HUES6 (cell line): ENCODE data around the gene PPP2R5A.
"Not testable (repeated sequence)": the region's sequence is repeated elsewhere in the genome, so short reads cannot be mapped to it uniquely, and the experiment has no call there.

Experiments
- H3K27ac ChIP-seq: 2 replicates; pipeline ENCODE4 v1.7.0; 2013; ENCODE audit warnings: low read depth, mild to moderate bottlenecking, low read length, inconsistent platforms
- H3K27me3 ChIP-seq: 2 replicates; pipeline ENCODE4 v1.6.1; 2013; ENCODE audit warnings: low read length; ENCODE audit not compliant: control insufficient read depth, insufficient read depth
- H3K36me3 ChIP-seq: 2 replicates; pipeline ENCODE4 v1.6.1; 2013; ENCODE audit warnings: low read length; ENCODE audit not compliant: control insufficient read depth, insufficient read depth
- H3K4me1 ChIP-seq: 2 replicates; pipeline ENCODE4 v1.6.1; 2013; ENCODE audit warnings: low read length; ENCODE audit not compliant: control insufficient read depth, insufficient read depth
- H3K4me3 ChIP-seq: 2 replicates; pipeline ENCODE4 v1.5.1; 2013; ENCODE audit warnings: low read depth, low read length
- H3K9ac ChIP-seq: one replicate; pipeline ENCODE4 v1.6.1; 2013; ENCODE audit warnings: mild to moderate bottlenecking, low read length
- H3K9me3 ChIP-seq: 2 replicates; pipeline ENCODE4 v1.6.1; 2013; ENCODE audit warnings: low read depth, low read length; ENCODE audit not compliant: control insufficient read depth, insufficient read depth

The PPP2R5A gene

GRCh38 chr1:212287995-212288394 lies 2.8 kb downstream of the PPP2R5A start:
- H3K36me3 ChIP-seq, H3K27me3 ChIP-seq, H3K9ac ChIP-seq, H3K27ac ChIP-seq, H3K9me3 ChIP-seq: not testable (repeated sequence)
- peak overlapping the region; percentile 13; the same call in 1 of the 2 replicates for H3K4me3 ChIP-seq
- peaks cover 27% of the 10 kb centered on the region for H3K4me1 ChIP-seq

GRCh38 chr1:212288615-212289014 lies 3.4 kb downstream of the PPP2R5A start:
- H3K36me3 ChIP-seq, result no peaks in the 10 kb centered on the region
- H3K27ac ChIP-seq, result no peak overlapping the region
- no peaks in the 10 kb centered on the region for H3K27me3 ChIP-seq
- peaks cover 32% of the 10 kb centered on the region for H3K4me1 ChIP-seq
- H3K4me3 ChIP-seq, result no peak overlapping the region
- no peak overlapping the region for H3K9ac ChIP-seq
- no peaks in the 10 kb centered on the region for H3K9me3 ChIP-seq

GRCh38 chr1:212289262-212290077 lies 4.3 kb downstream of the PPP2R5A start:
- Histone ChIP-seq H3K9ac (no peak overlapping the region), H3K27ac (no peak overlapping the region; the same call in 1 of the 2 replicates), H3K27me3 (no peaks in the 10 kb centered on the region), H3K4me1 (peaks cover 29% of the 10 kb centered on the region), H3K36me3 (no peaks in the 10 kb centered on the region), H3K4me3 (no peak overlapping the region), H3K9me3 (no peaks in the 10 kb centered on the region)

- H3K9me3 ChIP-seq, result no peaks in the 10 kb centered on the region
- no peaks in the 10 kb centered on the region for H3K27me3 ChIP-seq
- H3K27ac ChIP-seq, result no peak overlapping the region
- no peak overlapping the region for H3K4me3 ChIP-seq
- H3K9ac ChIP-seq, result no peak overlapping the region
- no peaks in the 10 kb centered on the region for H3K36me3 ChIP-seq
- H3K4me1 ChIP-seq, result peaks cover 29% of the 10 kb centered on the region
These were observed 5.4 kb downstream of the PPP2R5A start for GRCh38 chr1:212290608-212291007.

- no peak overlapping the region for H3K4me3 ChIP-seq
- no peak overlapping the region for H3K27ac ChIP-seq
- H3K27me3 ChIP-seq, result no peaks in the 10 kb centered on the region
- no peaks in the 10 kb centered on the region for H3K36me3 ChIP-seq
- H3K9me3 ChIP-seq, result no peaks in the 10 kb centered on the region
- peaks cover 29% of the 10 kb centered on the region for H3K4me1 ChIP-seq
- H3K9ac ChIP-seq, result no peak overlapping the region
These were observed 6.4 kb downstream of the PPP2R5A start for GRCh38 chr1:212291505-212292134.

- Histone ChIP-seq H3K4me1 (peaks cover 29% of the 10 kb centered on the region), H3K9ac (no peak overlapping the region), H3K27me3 (no peaks in the 10 kb centered on the region), H3K9me3 (no peaks in the 10 kb centered on the region), H3K4me3 (no peak overlapping the region), H3K36me3 (no peaks in the 10 kb centered on the region), H3K27ac (no peak overlapping the region)
These were observed 7.3 kb downstream of the PPP2R5A start for GRCh38 chr1:212292250-212293105.

GRCh38 chr1:212293579-212293978 lies 8.4 kb downstream of the PPP2R5A start:
- Histone ChIP-seq H3K4me1 (peaks cover 24% of the 10 kb centered on the region), H3K9ac (no peak overlapping the region), H3K9me3 (no peaks in the 10 kb centered on the region)

GRCh38 chr1:212294983-212295382 lies 9.8 kb downstream of the PPP2R5A start:
- H3K27ac ChIP-seq, result no peak overlapping the region
- no peak overlapping the region for H3K9ac ChIP-seq
- no peaks in the 10 kb centered on the region for H3K36me3 ChIP-seq
- H3K4me1 ChIP-seq, result peaks cover 20% of the 10 kb centered on the region
- H3K27me3 ChIP-seq, result no peaks in the 10 kb centered on the region
- no peaks in the 10 kb centered on the region for H3K9me3 ChIP-seq
- no peak overlapping the region for H3K4me3 ChIP-seq

More at GRCh38 chr1:212293579-212293978, 8.4 kb downstream of the PPP2R5A start:
- Histone ChIP-seq H3K27me3 (no peaks in the 10 kb centered on the region), H3K27ac (no peak overlapping the region), H3K36me3 (no peaks in the 10 kb centered on the region), H3K4me3 (no peak overlapping the region)

- H3K9me3 ChIP-seq, result no peaks in the 10 kb centered on the region
- no peak overlapping the region for H3K27ac ChIP-seq
- H3K4me3 ChIP-seq, result no peak overlapping the region
- H3K4me1 ChIP-seq, result peaks cover 16% of the 10 kb centered on the region
- H3K27me3 ChIP-seq, result no peaks in the 10 kb centered on the region
- H3K9ac ChIP-seq, result no peak overlapping the region
- no peaks in the 10 kb centered on the region for H3K36me3 ChIP-seq
These were observed 10.4 kb downstream of the PPP2R5A start for GRCh38 chr1:212295579-212295978.

GRCh38 chr1:212297338-212297737 lies 12.1 kb downstream of the PPP2R5A start:
- Histone ChIP-seq H3K4me3 (no peak overlapping the region), H3K27ac (no peak overlapping the region), H3K9ac (no peak overlapping the region), H3K27me3 (no peaks in the 10 kb centered on the region), H3K36me3 (no peaks in the 10 kb centered on the region), H3K9me3 (no peaks in the 10 kb centered on the region), H3K4me1 (peaks cover 7% of the 10 kb centered on the region; the same call in 1 of the 2 replicates)
